IMR-90 (cell line): ENCODE data around the gene SORCS1.

Experiments used
- CEBPB ChIP-seq: IDR thresholded peaks from 2 replicates; pipeline ENCODE4 v1.6.1; 2012; ENCODE audit warnings: low read depth, low read length, improper control_type of control experiment
- FOS ChIP-seq: fragments of 150-350 bp; IDR thresholded peaks from 2 replicates; pipeline ENCODE4 v1.6.1; 2016; ENCODE audit warnings: low read depth, low read length
- POLR2A ChIP-seq: IDR thresholded peaks from 2 replicates; pipeline ENCODE4 v1.6.1; 2012; ENCODE audit warnings: mild to moderate bottlenecking, low read depth, low read length
- RCOR1 ChIP-seq: IDR thresholded peaks from 2 replicates; pipeline ENCODE4 v1.6.1; 2012; ENCODE audit warnings: mild to moderate bottlenecking, low read length, improper control_type of control experiment; ENCODE audit not compliant: insufficient replicate concordance
- RFX5 ChIP-seq: IDR thresholded peaks from 2 replicates; pipeline ENCODE4 v1.8.0; 2012; ENCODE audit warnings: low read depth, mild to moderate bottlenecking, low read length, moderate library complexity
- SMC3 ChIP-seq: fragments of 150-350 bp; IDR thresholded peaks from 2 replicates; pipeline ENCODE4 v1.6.1; 2016; ENCODE audit warnings: low read depth, mild to moderate bottlenecking, antibody characterized with exemption, low read length, moderate library complexity
- TF ChIP-seq, protein P1 (sequence below): conservative IDR thresholded peaks from 2 replicates; pipeline ENCODE4 v1.5.1; 2012; ENCODE audit warnings: mild to moderate bottlenecking, low read depth, low read length, improper control_type of control experiment

DNA sequence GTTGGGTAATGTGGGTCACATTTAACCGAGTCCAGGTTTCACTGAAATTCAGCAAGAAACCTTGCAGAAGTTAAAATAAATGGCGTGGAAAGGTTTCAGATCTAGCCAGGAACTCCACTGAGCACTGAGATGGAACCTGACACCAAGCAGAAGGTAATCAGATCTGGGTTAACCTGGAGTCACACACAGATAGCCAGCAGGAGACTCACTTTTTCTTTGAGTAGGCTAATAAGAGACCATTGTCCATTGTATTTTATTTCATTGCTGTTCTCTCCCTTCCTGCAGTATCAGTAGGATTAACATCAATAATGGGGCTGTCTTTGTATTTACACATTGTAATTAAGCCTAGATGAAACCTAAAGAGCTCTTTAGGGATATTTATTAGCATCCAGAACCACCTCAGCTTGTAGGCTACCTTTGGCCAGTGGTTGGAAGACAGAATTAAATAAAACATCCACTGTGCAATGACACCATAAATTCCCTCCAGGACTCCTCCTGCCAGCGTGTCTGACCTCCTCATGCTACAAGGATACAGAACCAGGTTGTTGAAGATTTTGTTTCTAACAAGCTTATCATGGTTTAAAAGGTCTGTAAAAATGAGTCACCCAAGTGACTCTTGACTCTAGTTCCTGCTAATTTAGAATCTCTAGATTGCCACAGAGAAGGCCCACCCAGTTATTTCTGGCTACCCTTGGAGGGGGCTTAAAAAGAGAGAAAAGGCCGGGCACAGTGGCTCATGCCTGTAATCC lies 151.1 kb downstream of the SORCS1 start:
- TF ChIP-seq, protein P1, sequence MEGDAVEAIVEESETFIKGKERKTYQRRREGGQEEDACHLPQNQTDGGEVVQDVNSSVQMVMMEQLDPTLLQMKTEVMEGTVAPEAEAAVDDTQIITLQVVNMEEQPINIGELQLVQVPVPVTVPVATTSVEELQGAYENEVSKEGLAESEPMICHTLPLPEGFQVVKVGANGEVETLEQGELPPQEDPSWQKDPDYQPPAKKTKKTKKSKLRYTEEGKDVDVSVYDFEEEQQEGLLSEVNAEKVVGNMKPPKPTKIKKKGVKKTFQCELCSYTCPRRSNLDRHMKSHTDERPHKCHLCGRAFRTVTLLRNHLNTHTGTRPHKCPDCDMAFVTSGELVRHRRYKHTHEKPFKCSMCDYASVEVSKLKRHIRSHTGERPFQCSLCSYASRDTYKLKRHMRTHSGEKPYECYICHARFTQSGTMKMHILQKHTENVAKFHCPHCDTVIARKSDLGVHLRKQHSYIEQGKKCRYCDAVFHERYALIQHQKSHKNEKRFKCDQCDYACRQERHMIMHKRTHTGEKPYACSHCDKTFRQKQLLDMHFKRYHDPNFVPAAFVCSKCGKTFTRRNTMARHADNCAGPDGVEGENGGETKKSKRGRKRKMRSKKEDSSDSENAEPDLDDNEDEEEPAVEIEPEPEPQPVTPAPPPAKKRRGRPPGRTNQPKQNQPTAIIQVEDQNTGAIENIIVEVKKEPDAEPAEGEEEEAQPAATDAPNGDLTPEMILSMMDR, result no peak
- TF ChIP-seq RFX5 (no peak), FOS (no peak), POLR2A (no peak), SMC3 (no peak), RCOR1 (no peak), CEBPB (no peak)
